Measurements from ENCODE around the gene TMIE. TPM values are rescaled to one million over a fixed set of nuclear protein-coding genes. Genes with fewer than 3 reads are reported as not detected.
"Not testable (repeated sequence)": the region's sequence is repeated elsewhere in the genome, so short reads cannot be mapped to it uniquely, and the experiment has no call there.

The TMIE gene
- total RNA-seq, 1 donor from 2014 or later: 0.29 TPM

DNA sequence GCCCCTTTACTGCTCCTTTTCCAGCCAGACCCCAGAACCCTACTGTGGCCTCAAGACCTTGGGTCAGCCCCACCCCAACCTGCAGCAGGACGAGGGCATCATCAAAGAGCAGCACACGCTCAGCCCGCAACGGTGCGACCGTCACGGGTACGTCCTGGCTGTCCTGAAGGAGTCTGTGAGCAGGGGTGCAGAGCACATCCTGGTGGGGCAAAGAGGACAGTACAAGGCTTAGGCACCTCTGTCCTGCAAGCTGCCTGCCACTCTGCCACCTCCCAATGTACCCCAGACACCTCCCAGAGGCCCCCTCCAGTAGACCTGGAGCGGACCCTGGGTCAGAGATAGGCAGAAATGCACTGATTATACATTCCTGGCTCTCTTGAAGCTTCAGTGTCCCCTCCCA, 15.7 kb upstream of the TMIE start:
- DNase-seq (ENCODE audit: low spot score): no peak

- peak; percentile 65 for DNase-seq (ENCODE audit: low spot score)
These were observed 10.4 kb upstream of the TMIE start for GRCh38 chr3:46690798-46691197.

DNA sequence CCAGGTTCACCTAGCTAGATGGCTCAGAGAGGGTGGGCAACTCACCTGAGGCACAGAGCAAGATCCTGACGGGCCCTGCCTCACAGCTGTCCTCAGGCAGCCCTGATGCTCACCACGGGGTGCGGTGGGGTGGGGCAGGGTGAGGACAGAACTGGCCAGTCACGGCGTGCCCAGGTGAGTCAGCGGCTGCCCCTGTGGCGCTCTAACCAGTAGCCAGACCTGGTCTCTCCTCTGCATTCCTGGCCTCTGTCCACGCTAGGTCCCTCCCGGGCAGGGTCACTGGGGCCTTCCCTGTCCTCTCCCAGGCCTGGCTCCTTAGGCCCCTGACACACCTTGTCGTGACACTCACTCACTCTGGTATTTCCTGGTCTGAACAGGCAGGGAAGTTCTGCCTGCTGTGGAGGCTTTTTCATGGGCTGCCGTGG, 8.6 kb upstream of the TMIE start:
- DNase-seq (ENCODE audit: low spot score): peak; percentile 84

GRCh38 chr3:46693038-46693891, 7.9 kb upstream of the TMIE start, which contains the start of gene ALS2CL:
ALS2CL (minus strand) TSS chr3:46693679; CDS start chr3:46689440, 4,239 bp downstream.
- DNase-seq (ENCODE audit: low spot score): peak; percentile 52

GRCh38 chr3:46693892-46694226, 7.3 kb upstream of the TMIE start:
- no peak for DNase-seq (ENCODE audit: low spot score)

GRCh38 chr3:46694520-46694919, 6.7 kb upstream of the TMIE start:
- no peak for DNase-seq (ENCODE audit: low spot score)

DNA sequence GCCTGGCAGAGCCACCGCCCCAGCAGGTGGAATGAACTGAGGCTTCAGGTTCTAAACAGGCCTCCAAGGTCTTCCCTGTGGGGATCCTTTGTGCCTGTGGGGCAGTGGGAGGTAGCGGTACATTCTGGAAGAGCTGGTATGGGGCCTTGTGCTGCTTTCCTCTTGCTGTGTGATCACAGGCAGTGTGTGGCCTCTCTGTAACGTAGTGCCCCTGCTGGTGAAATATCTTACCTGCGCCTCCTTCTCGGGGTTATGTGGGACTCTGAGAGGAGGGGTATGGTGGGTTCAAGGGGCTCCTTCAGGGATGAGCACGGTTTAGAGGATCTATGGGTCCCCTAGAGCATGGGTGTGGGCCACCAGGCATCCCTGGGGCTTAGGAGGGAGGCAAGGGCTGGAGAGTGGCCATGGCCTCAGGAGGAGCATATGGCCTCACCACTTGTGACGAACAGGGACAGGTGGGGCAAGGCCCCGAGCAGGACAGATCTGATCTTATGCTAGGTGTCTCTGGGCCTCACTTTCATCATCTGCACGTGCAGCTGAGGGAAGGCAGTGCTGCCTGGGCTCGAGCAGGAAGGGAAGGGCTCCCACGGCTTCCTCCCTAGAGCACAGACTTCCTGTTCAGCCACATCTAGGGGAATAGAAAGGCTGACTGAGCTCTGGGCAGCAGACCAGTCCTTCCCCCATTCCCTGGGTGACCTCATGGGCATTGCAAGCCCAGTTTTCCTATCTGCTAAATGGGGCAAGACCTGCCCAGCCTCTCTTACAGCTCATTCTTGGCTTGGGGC, 5.8 kb upstream of the TMIE start:
- DNase-seq (ENCODE audit: low spot score): peak; percentile 42

DNA sequence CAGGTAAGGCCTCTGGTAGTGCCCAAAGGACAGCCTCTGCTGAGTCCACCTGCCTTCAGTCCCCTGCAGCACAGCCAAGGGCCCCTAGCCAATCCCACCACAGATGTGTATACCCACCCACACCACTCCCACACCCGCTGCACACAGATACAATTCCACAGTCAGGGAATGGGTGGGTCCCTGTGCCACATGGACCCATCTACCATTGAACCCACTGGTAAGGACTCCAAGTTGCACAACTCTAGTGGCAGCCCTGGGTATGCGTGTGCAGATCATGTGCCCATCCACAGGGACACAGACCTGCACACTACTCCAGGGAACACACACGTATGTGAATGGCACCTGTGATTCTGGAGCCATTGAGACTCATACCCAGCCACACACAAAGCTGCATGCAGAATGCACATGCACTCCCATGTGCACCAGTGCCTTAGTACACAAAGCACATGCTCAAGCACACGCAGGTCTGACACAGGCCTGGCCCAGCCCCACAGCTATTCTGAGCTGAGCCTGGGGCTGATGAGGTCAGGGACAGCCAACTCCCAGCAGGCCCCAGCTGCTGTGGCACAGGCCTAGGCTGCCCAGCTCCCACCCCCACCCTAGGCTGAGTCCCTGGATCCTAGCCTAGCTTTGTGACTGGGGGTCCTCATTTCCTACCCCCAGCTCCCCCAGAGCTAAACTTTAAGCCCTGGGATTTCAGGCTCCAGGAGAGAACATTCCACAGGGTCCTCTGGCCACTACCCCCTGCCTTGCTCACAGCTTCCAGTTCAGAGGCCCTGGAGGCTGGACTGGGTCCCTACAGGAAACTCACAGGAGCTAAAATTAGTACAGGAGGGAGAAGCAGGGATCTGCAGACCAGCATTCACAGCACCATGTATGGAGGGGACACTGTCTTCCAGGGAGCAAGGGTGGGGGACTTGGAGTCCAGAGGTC, 5.0 kb upstream of the TMIE start:
- DNase-seq (ENCODE audit: low spot score): peak; percentile 23

- peak; percentile 41 for DNase-seq (ENCODE audit: low spot score)
These were observed 1.3 kb upstream of the TMIE start for GRCh38 chr3:46699676-46700523.

- DNase-seq (ENCODE audit: low spot score): no peak
These were observed 420 bp upstream of the TMIE start for GRCh38 chr3:46700772-46701171.

DNA sequence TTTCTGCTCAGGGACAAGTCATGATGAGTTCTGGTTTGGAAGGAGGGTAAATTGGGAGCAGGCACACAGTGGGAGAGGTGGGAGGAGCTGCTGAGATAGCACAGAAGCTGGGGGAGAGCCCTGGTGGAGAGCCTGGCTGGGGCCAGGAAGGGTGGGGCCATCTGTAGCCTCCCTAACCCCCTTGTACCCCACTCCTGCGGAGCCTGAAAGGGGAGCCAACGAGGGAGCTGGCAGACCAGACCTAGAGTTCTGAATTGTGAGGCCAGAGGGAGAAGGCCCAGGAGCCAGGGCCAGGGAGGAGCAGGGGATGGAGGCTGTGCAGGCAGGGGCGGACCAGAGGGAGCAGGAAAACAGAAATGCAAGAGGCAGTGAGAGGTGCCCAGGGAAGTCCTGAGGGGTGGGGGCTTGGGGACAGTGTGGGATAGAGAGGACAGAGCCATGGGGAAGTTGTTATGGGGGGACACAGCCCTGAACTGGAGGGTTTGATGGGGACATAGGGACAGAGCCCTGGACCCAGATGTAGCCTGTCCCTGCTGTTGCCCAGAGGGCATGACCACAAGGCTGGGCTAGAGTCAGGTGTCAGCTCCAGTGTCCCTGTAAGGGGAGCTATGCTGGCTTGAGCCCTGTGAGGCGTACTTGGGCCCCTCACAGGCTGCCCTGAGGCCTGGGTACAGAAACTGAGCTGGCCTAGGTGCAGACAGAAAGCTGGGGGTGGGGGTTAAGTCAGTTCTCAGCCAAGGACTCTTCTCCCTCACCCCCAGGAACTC, 1.2 kb downstream of the TMIE start:
- DNase-seq (ENCODE audit: low spot score): no peak

DNA sequence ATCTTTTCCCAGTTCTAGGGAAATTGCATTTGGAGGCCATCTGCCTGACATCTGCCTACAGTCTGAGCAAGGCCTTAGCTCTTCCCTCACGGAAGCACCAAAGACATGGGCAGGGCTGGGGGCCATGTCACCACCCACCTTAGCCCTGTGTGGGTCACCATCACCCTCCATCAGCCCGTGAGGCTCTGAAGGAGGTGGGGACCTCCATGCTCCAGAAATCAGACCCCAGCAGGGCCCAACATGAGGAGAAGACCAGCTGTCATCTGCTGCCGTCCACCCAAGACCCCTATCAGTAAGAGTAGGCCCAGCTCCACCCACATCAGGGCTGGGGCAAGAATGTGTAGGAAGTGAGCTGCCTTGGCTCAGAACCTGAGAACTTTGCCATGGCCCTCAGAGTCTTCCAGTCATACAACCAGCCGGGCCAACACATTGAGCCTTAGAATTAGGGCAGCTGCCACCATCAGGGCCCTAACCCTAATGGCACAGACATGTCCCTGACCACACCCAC, 1.9 kb downstream of the TMIE start:
- DNase-seq (ENCODE audit: low spot score): no peak

DNA sequence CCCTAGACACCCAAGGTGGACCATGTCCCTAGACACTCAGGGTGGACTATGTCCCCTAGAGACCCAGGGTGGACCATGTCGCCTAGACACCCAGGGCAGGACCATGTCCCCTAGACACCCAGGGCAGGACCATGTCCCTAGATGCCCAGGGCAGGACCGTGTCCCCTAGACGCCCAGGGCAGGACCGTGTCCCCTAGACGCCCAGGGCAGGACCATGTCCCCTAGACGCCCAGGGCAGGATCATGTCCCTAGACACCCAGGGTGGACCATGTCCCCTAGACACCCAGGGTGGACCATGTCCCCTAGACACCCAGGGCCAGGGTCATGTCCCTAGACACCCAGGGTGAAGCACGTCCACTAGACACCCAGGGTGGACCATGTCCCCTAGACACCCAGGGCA, 3.2 kb downstream of the TMIE start:
- DNase-seq (ENCODE audit: low spot score): not testable (repeated sequence)

DNA sequence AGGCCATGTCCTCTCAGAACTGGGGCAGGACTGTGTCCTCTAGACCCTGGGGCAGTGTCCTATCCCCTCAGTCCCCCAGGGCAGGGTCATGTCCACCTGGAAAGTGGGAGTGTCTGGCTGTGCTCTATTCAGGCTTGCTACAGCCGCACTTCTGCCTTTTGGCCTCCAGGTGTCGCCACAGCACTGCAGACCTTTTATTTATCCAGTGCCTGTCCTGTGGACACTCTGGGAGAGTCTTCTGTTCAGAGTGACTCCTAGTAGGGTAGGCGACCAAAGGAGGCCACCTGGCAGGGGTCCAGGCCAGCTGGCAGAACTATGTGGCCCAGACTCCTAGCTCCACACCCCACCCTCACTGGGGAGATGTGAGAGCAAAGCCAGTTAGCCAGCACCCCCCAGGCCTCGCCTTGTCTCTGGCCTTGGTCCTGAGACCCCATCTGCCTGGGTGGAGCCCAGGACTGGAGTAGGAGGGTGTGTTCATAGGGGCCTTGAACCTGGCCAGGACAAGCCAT, 3.9 kb downstream of the TMIE start:
- DNase-seq (ENCODE audit: low spot score): peak; percentile 75

- no peak for DNase-seq (ENCODE audit: low spot score)
These were observed 4.8 kb downstream of the TMIE start for GRCh38 chr3:46705751-46706552.

- no peak for DNase-seq (ENCODE audit: low spot score)
These were observed 5.8 kb downstream of the TMIE start for GRCh38 chr3:46706771-46707582.

- DNase-seq (ENCODE audit: low spot score): no peak
These were observed 6.4 kb downstream of the TMIE start for GRCh38 chr3:46707601-46708011.

All from mucosa of gallbladder (tissue), 1 donor.